ENCODE data around the gene MRPS23. TPM values are rescaled to one million over a fixed set of nuclear protein-coding genes. Genes with fewer than 3 reads are reported as not detected.

The MRPS23 gene
- total and polyA plus RNA-seq, 2 of the 4 experiments (the other 2 are of a cell fraction) = 23.5 to 37.3 TPM

Small RNA genes lying within 50 kb of the gene (microRNA-seq; reads per million reads assigned to microRNA genes)
- gene RN7SKP94 (ENCODE audit: insufficient read depth, insufficient read length) = not detected

Small RNA genes lying within 50 kb of the gene (small RNA-seq; reads per million reads assigned to genes)
- gene RN7SKP94 = 0 reads per million in 5 experiments

Other genes starting within 250 kb of the MRPS23 start
- gene CCDC182, start 104.7 kb downstream of the MRPS23 start, total RNA-seq (2012; rRNA removed) = not detected in 2 replicates
- gene CCDC182, start 104.7 kb downstream of the MRPS23 start, polyA plus RNA-seq (2012; rRNA removed) = not detected in 2 replicates
- 4.1 and 4.2 TPM in 2 replicates for gene CUEDC1, start 105.4 kb upstream of the MRPS23 start, total RNA-seq (2012; rRNA removed)
- 21.2 and 22.6 TPM in 2 replicates for gene CUEDC1, start 105.4 kb upstream of the MRPS23 start, polyA plus RNA-seq (2012; rRNA removed)
- gene VEZF1, start 138.2 kb upstream of the MRPS23 start, total RNA-seq (2012; rRNA removed) = 40.3 and 42.1 TPM in 2 replicates
- 21.1 and 22.4 TPM in 2 replicates for gene VEZF1, start 138.2 kb upstream of the MRPS23 start, polyA plus RNA-seq (2012; rRNA removed)
- gene SRSF1, start 157.2 kb upstream of the MRPS23 start, total RNA-seq (2012; rRNA removed) = 357 and 513 TPM in 2 replicates
- 155 and 190 TPM in 2 replicates for gene SRSF1, start 157.2 kb upstream of the MRPS23 start, polyA plus RNA-seq (2012; rRNA removed)
- 9.1 and 12.8 TPM in 2 replicates for gene DYNLL2, start 233.4 kb upstream of the MRPS23 start, total RNA-seq (2012; rRNA removed)
- gene DYNLL2, start 233.4 kb upstream of the MRPS23 start, polyA plus RNA-seq (2012; rRNA removed) = 11.9 and 14.2 TPM in 2 replicates

All from IMR-90 (cell line).